Vagina (tissue), 2 donors: Measurements from ENCODE around the gene ALK.

ENCODE experiments used
- POLR2A ChIP-seq, 2 donors: fragments of 450-650 bp; IDR thresholded peaks; one replicate each; pipeline ENCODE4 v1.6.1; 2017; ENCODE audit warnings: antibody characterized with exemption in 2 of 2, mild to moderate bottlenecking in 2 of 2, moderate library complexity in 2 of 2
- POLR2AphosphoS5 ChIP-seq, 2 donors: sonication (generic); formaldehyde crosslinking; IDR thresholded peaks; one replicate each; pipeline ENCODE4 v1.9.0; 2017; ENCODE audit warnings: antibody characterized with exemption in 2 of 2, mild to moderate bottlenecking in 2 of 2, low read depth in 1 of 2; ENCODE audit not compliant: insufficient read depth in 1 of 2
- TF ChIP-seq, protein P1 (sequence below), 3 experiments: fragments of 450-650 bp in 2 of 3; fragments of 200-600 bp in 1 of 3; sonication (generic) in 1 of 3; IDR thresholded peaks; one replicate each; pipeline ENCODE4 v1.5.1; 2017 to 2019; ENCODE audit warnings: antibody characterized with exemption in 3 of 3, mild to moderate bottlenecking in 2 of 3, moderate library complexity in 2 of 3

GRCh38 chr2:29753671-29754444, 167.5 kb downstream of the ALK start:
- TF ChIP-seq, protein P1, sequence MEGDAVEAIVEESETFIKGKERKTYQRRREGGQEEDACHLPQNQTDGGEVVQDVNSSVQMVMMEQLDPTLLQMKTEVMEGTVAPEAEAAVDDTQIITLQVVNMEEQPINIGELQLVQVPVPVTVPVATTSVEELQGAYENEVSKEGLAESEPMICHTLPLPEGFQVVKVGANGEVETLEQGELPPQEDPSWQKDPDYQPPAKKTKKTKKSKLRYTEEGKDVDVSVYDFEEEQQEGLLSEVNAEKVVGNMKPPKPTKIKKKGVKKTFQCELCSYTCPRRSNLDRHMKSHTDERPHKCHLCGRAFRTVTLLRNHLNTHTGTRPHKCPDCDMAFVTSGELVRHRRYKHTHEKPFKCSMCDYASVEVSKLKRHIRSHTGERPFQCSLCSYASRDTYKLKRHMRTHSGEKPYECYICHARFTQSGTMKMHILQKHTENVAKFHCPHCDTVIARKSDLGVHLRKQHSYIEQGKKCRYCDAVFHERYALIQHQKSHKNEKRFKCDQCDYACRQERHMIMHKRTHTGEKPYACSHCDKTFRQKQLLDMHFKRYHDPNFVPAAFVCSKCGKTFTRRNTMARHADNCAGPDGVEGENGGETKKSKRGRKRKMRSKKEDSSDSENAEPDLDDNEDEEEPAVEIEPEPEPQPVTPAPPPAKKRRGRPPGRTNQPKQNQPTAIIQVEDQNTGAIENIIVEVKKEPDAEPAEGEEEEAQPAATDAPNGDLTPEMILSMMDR (IDR thresholded peaks at IDR 0.05) = no peak
- TF ChIP-seq POLR2A (IDR thresholded peaks at IDR 0.05) (no peak), POLR2AphosphoS5 (IDR thresholded peaks at IDR 0.05; ENCODE audit: insufficient read depth in 1 of 2, low read depth in 1 of 2) (no peak)
